GM12878 (cell line): ENCODE data around the gene OSMR. TPM values are rescaled to one million over a fixed set of nuclear protein-coding genes. Genes with fewer than 3 reads are reported as not detected.

Experiments
- ATAC-seq: fragments of 200-7000 bp; cut with Tn5 transposase; 3 replicates; pipeline ENCODE4 v1.9.1; 2020; ENCODE audit warnings: mild to moderate bottlenecking, moderate library complexity
- BruUV-seq: library from RNA; stranded (reverse); fragments of 400-500 nt; replicated peaks from 2 replicates; lab custom pipeline; 2021; lab: Mats Ljungman, UMichigan
- CTCF ChIA-PET: fragments of 300-600 bp; sonication (Branson Sonifier 250); formaldehyde crosslinking; extraction: SDS; loops from one replicate; lab custom pipeline; 2021; ENCODE audit warnings: inconsistent platforms; lab: Yijun Ruan, JAX
- POLR2A ChIA-PET: fragments of 350-600 bp; formaldehyde crosslinking; extraction: SDS; loops from one replicate; lab custom pipeline; 2021; ENCODE audit warnings: inconsistent platforms; lab: Charles Lee
- RAD21 ChIA-PET: fragments of 300-600 bp; sonication (Branson Sonifier 250); formaldehyde crosslinking; loops from one replicate; lab custom pipeline; 2023; ENCODE audit warnings: antibody characterized with exemption; ENCODE audit not compliant: unreplicated experiment; lab: Charles Lee
- SMC1A ChIA-PET: fragments of 300-600 bp; sonication (Branson Sonifier 250); formaldehyde crosslinking; loops from one replicate; lab custom pipeline; 2023; ENCODE audit not compliant: unreplicated experiment, uncharacterized antibody; lab: Charles Lee
- DNase-seq: peaks from one replicate; pipeline ENCODE4 v3.0.0-alpha.2; 2011; ENCODE audit warnings: low read depth, low spot score
- FAIRE-seq: peaks from 3 replicates; lab custom pipeline; 2011; peaks lifted over from hg19 to GRCh38; lab: Jason Lieb, UNC
- H2AFZ ChIP-seq: 2 replicates; pipeline ENCODE4 v1.6.0; 2011; ENCODE audit warnings: low read depth, low read length, control low read depth; ENCODE audit not compliant: control insufficient read depth
- H3K27ac ChIP-seq: 2 replicates; pipeline ENCODE4 v1.5.1; 2011; ENCODE audit warnings: control low read depth; ENCODE audit not compliant: control insufficient read depth, insufficient read depth
- H3K27me3 ChIP-seq, 2 experiments: replicated peaks in 1 of 2; 2 replicates each; pipeline versions ENCODE4 v1.6.0 to v1.6.1; 2011; ENCODE audit warnings: low read length in 1 of 2; ENCODE audit not compliant: control insufficient read depth in 2 of 2, insufficient read depth in 2 of 2
- H3K36me3 ChIP-seq, 2 experiments: 2 replicates each; pipeline ENCODE4 v1.5.1; 2011; ENCODE audit warnings: low read length in 1 of 2; ENCODE audit not compliant: control insufficient read depth in 2 of 2, insufficient read depth in 2 of 2
- H3K4me1 ChIP-seq: 2 replicates; pipeline ENCODE4 v1.6.1; 2011; ENCODE audit warnings: mild to moderate bottlenecking, low read length, moderate library complexity, mixed read lengths; ENCODE audit not compliant: control insufficient read depth, insufficient read depth
- H3K4me2 ChIP-seq: 2 replicates; pipeline ENCODE4 v1.6.0; 2011; ENCODE audit warnings: control low read depth; ENCODE audit not compliant: control insufficient read depth, insufficient read depth
- H3K4me3 ChIP-seq: fragments of 200-600 bp; sonication (generic); 2 replicates; pipeline ENCODE4 v1.5.1; 2016
- H3K79me2 ChIP-seq: 2 replicates; pipeline ENCODE4 v1.6.0; 2011; ENCODE audit warnings: low read length; ENCODE audit not compliant: control insufficient read depth, insufficient read depth
- H3K9ac ChIP-seq: 2 replicates; pipeline ENCODE4 v1.8.0; 2011; ENCODE audit warnings: low read length, control low read depth, mixed read lengths; ENCODE audit not compliant: control insufficient read depth, insufficient read depth
- H3K9me3 ChIP-seq: replicated peaks from 3 replicates; pipeline ENCODE4 v1.5.1; 2011; ENCODE audit warnings: mild to moderate bottlenecking, low read length; ENCODE audit not compliant: control insufficient read depth, insufficient read depth
- H4K20me1 ChIP-seq: 2 replicates; pipeline ENCODE4 v1.6.0; 2011; ENCODE audit not compliant: control insufficient read depth, insufficient read depth
- CBX5 ChIP-seq: sonication (generic); IDR thresholded peaks from 2 replicates; pipeline ENCODE4 v1.6.1; 2016; ENCODE audit warnings: low read depth, moderate library complexity, mild to moderate bottlenecking, inconsistent platforms
- CHD2 ChIP-seq: IDR thresholded peaks from 2 replicates; pipeline ENCODE4 v1.6.1; 2011; ENCODE audit warnings: low read depth, low read length, improper control_type of control experiment, borderline replicate concordance
- EP300 ChIP-seq, 2 experiments: fragments of 150-350 bp in 1 of 2; IDR thresholded peaks; 2 replicates each; pipeline ENCODE4 v1.6.1; 2011 to 2012; ENCODE audit warnings: low read depth in 2 of 2, low read length in 2 of 2, borderline replicate concordance in 1 of 2, improper control_type of control experiment in 1 of 2, inconsistent platforms in 1 of 2; ENCODE audit not compliant: control insufficient read depth in 1 of 2
- GATAD2B ChIP-seq: fragments of 450-650 bp; conservative IDR thresholded peaks from 2 replicates; pipeline ENCODE4 v1.6.1; 2017; ENCODE audit warnings: low read depth, mild to moderate bottlenecking, moderate library complexity
- NR2C1 ChIP-seq: fragments of 450-650 bp; IDR thresholded peaks from 2 replicates; pipeline ENCODE4 v1.6.1; 2017; ENCODE audit warnings: antibody characterized with exemption, mild to moderate bottlenecking, moderate library complexity
- PML ChIP-seq: IDR thresholded peaks from 2 replicates; pipeline ENCODE4 v1.6.1; 2012; ENCODE audit warnings: low read length, inconsistent platforms
- RAD21 ChIP-seq: IDR thresholded peaks from 2 replicates; pipeline ENCODE4 v1.6.1; 2011; ENCODE audit warnings: mild to moderate bottlenecking, low read depth, low read length, moderate library complexity; ENCODE audit not compliant: insufficient read depth
- SMC3 ChIP-seq: IDR thresholded peaks from 2 replicates; pipeline ENCODE4 v1.6.1; 2011; ENCODE audit warnings: low read length, improper control_type of control experiment, borderline replicate concordance
- SPI1 ChIP-seq: IDR thresholded peaks from 2 replicates; pipeline ENCODE4 v1.6.1; 2011; ENCODE audit warnings: low read depth, mild to moderate bottlenecking, low read length, moderate library complexity, borderline replicate concordance; ENCODE audit not compliant: insufficient read depth
- TBL1XR1 ChIP-seq: IDR thresholded peaks from 2 replicates; pipeline ENCODE4 v1.6.1; 2012; ENCODE audit warnings: low read depth, low read length, improper control_type of control experiment
- YY1 ChIP-seq: IDR thresholded peaks from 2 replicates; pipeline ENCODE4 v1.6.1; 2011; ENCODE audit warnings: low read depth, mild to moderate bottlenecking, low read length
- WGBS: methylation state at CpG from one replicate; pipeline ENCODE4 v1.1.6; 2016; ENCODE audit warnings: low lambda C conversion rate; ENCODE audit not compliant: insufficient replicate concordance, insufficient coverage; ENCODE audit errors: missing lambda C conversion rate; 5-methylcytosine and 5-hydroxymethylcytosine counted together
- in situ Hi-C: fragments of 300-500 bp; cut with MboI; formaldehyde crosslinking; loops from 9 replicates; pipeline ENCODE4 v1.14.3; 2018; ENCODE audit warnings: mixed read lengths
- intact Hi-C: fragments of 100-400 bp; cut with micrococcal nuclease; formaldehyde crosslinking; loops from one replicate; pipeline ENCODE4 v1.14.2; 2022; ENCODE audit not compliant: unreplicated experiment
- polyA plus RNA-seq, 11 experiments: library from polyadenylated mRNA; depleted of rRNA in 4 of 11; unstranded in 6 of 11; stranded (reverse) in 5 of 11; fragments of >200 nt; fragmentation: Nextera tagmentation in 4 of 11; fragmentation: Illumina TruSeq in 1 of 11; extraction: Ambion mirVana in 4 of 11; extraction: Trizol in 1 of 11; gene quantifications; 1 replicate in 1 of 11; 2 replicates in 10 of 11; pipeline versions ENCODE4 v1.2.1 to v1.2.3, GENCODE V29; 2011 to 2016; ENCODE audit warnings: inconsistent platforms in 2 of 11, missing spikeins in 2 of 11, low read depth in 1 of 11
- total RNA-seq, 4 experiments: library from RNA; depleted of rRNA in 3 of 4; stranded (reverse); fragments of >200 nt in 3 of 4; fragmentation: Illumina TruSeq in 1 of 4; extraction: Trizol in 1 of 4; gene quantifications; 2 replicates each; pipeline versions ENCODE4 v1.2.1 to v1.2.3, GENCODE V29; 2013 to 2021
- TF ChIP-seq, protein P1 (sequence below), 3 experiments: IDR thresholded peaks in 2 of 3; conservative IDR thresholded peaks in 1 of 3; 2 replicates each; pipeline ENCODE4 v1.5.1; 2011; ENCODE audit warnings: low read depth in 3 of 3, low read length in 3 of 3, mild to moderate bottlenecking in 3 of 3, control low read depth in 2 of 3, moderate library complexity in 2 of 3, inconsistent platforms in 1 of 3, mixed read lengths in 1 of 3; ENCODE audit not compliant: control insufficient read depth in 2 of 3, insufficient read depth in 1 of 3; ENCODE audit errors: extremely low read depth in 1 of 3

OSMR gene
- total and polyA plus RNA-seq, 10 of the 15 experiments (the other 5 are each of a cell fraction or from before 2014, with no cell fraction given) = 0.03 to 0.05 TPM; not detected in 8

DNA sequence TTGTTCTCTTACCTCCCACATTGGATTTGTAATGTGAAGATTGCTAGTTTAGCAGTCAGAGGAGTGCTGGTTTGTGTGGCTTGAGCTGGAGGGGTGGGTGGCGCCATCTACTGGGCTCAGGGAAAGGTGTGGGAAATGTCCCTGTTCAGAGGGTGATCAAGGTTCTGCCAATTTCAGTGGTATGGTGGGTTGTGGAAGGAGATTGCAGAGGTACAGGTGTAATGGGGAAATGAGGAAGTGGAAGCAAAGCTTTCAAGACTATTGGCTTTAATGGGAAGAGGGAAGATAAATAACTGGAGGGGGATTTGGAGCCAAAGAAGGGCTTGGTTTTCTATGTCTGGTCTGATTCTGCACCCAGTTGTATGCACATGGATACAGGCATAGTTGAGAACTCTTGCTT, 76.4 kb downstream of the OSMR start:
- H3K9ac ChIP-seq = no peak overlapping the region
- intact Hi-C loops = loop anchor here (1.0 to 2.0 kb wide), 2 partner anchors 91 to 481 kb away; no protein-coding TSS in a partner anchor
- BruUV-seq = no TSS peak
- ChIA-PET POLR2A (no interaction called here), RAD21 (interaction anchor here (0.8 to 1.4 kb wide), 4 partner anchors 113 to 502 kb away, joined by 3 to 20 read pairs (median 4); no protein-coding TSS in a partner anchor)
- ATAC-seq = peak; percentile 97
- H3K36me3 ChIP-seq = no peaks in the 10 kb centered on the region
- H3K4me2 ChIP-seq = no peak overlapping the region
- H3K27ac ChIP-seq = no peak overlapping the region
- H2AFZ ChIP-seq = no peak overlapping the region
- no peaks in the 10 kb centered on the region for H4K20me1 ChIP-seq
- no peak overlapping the region for H3K4me3 ChIP-seq
- no peak for DNase-seq
- H3K4me1 ChIP-seq = no peaks in the 10 kb centered on the region
- H3K79me2 ChIP-seq = no peaks in the 10 kb centered on the region
- in situ Hi-C loops = no loop called here
- H3K27me3 ChIP-seq = no peaks in the 10 kb centered on the region
- H3K9me3 ChIP-seq = no peaks in the 10 kb centered on the region
- peak; percentile 70 for FAIRE-seq
- 0% methylated on average over 1 of the region's 1 CpG for WGBS
- no peak for TF ChIP-seq TBL1XR1
- TF ChIP-seq SMC3 = peak; percentile 65
- no peak for TF ChIP-seq PML
- TF ChIP-seq, protein P1, sequence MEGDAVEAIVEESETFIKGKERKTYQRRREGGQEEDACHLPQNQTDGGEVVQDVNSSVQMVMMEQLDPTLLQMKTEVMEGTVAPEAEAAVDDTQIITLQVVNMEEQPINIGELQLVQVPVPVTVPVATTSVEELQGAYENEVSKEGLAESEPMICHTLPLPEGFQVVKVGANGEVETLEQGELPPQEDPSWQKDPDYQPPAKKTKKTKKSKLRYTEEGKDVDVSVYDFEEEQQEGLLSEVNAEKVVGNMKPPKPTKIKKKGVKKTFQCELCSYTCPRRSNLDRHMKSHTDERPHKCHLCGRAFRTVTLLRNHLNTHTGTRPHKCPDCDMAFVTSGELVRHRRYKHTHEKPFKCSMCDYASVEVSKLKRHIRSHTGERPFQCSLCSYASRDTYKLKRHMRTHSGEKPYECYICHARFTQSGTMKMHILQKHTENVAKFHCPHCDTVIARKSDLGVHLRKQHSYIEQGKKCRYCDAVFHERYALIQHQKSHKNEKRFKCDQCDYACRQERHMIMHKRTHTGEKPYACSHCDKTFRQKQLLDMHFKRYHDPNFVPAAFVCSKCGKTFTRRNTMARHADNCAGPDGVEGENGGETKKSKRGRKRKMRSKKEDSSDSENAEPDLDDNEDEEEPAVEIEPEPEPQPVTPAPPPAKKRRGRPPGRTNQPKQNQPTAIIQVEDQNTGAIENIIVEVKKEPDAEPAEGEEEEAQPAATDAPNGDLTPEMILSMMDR (IDR thresholded peaks at IDR 0.05 in 2 of 3, conservative IDR thresholded peaks at IDR 0.05 in 1 of 3; ENCODE audit: control insufficient read depth in 2 of 3, extremely low read depth in 1 of 3, insufficient read depth in 1 of 3, low read depth in 3 of 3, low read length in 3 of 3) = peak; percentile 75 to 89 (median 83)
- peak; percentile 66 for TF ChIP-seq RAD21
- TF ChIP-seq EP300 (IDR thresholded peaks at IDR 0.05; ENCODE audit: borderline replicate concordance in 1 of 2, control insufficient read depth in 1 of 2, low read depth in 2 of 2, low read length in 2 of 2) = no peak
- peak; percentile 17; the same call in 1 of the 2 replicates for TF ChIP-seq SPI1
- TF ChIP-seq CHD2 = no peak
- no peak for TF ChIP-seq GATAD2B
- no peak for TF ChIP-seq NR2C1
- 0 out of 2 replicates have a peak, but pooled peaks have one; percentile 14 for TF ChIP-seq YY1
- TF ChIP-seq CBX5 = no peak
- TF ChIP-seq, all 136 proteins: peak for 5
- ChIA-PET CTCF (interaction anchor here (0.8 to 5.4 kb wide), 24 partner anchors 9 to 1509 kb away, joined by 3 to 52 read pairs (median 4); no protein-coding TSS in a partner anchor), SMC1A (interaction anchor here (1.2 to 3.7 kb wide), 5 partner anchors 27 to 480 kb away, joined by 3 to 20 read pairs (median 7); no protein-coding TSS in a partner anchor)
